ENCODE data around the gene DEPDC1.

DEPDC1 gene

GRCh38 chr1:68473060-68473459 lies 23.8 kb downstream of the DEPDC1 start:
- no peak for DNase-seq (ENCODE audit: low spot score)

GRCh38 chr1:68470388-68470970 lies 26.4 kb downstream of the DEPDC1 start:
- no peak for DNase-seq (ENCODE audit: low spot score)

- DNase-seq (ENCODE audit: low spot score) = peak; percentile 61
Observed at GRCh38 chr1:68464891-68465290, 32.0 kb downstream of the DEPDC1 start.

GRCh38 chr1:68460935-68461334 lies 35.9 kb downstream of the DEPDC1 start:
- DNase-seq (ENCODE audit: low spot score) = no peak

GRCh38 chr1:68459796-68460195 lies 37.1 kb downstream of the DEPDC1 start:
- no peak for DNase-seq (ENCODE audit: low spot score)

GRCh38 chr1:68459091-68459490 lies 37.8 kb downstream of the DEPDC1 start:
- DNase-seq (ENCODE audit: low spot score) = no peak

GRCh38 chr1:68456202-68456601 lies 40.7 kb downstream of the DEPDC1 start:
- no peak for DNase-seq (ENCODE audit: low spot score)

GRCh38 chr1:68454534-68454933 lies 42.3 kb downstream of the DEPDC1 start:
- no peak for DNase-seq (ENCODE audit: low spot score)

- DNase-seq (ENCODE audit: low spot score) = no peak
Observed at GRCh38 chr1:68453060-68453670, 43.7 kb downstream of the DEPDC1 start.

- DNase-seq (ENCODE audit: low spot score) = no peak
Observed at GRCh38 chr1:68449901-68450300, 47.0 kb downstream of the DEPDC1 start, which contains the start of gene RPE65. Gene RPE65, minus strand, starts transcription at chr1:68449954. Its CDS starts 49 bp downstream, at chr1:68449905.

- DNase-seq (ENCODE audit: low spot score) = no peak
Observed at GRCh38 chr1:68448365-68448764, 48.5 kb downstream of the DEPDC1 start.

GRCh38 chr1:68445709-68446108 lies 51.2 kb downstream of the DEPDC1 start:
- no peak for DNase-seq (ENCODE audit: low spot score)

- DNase-seq (ENCODE audit: low spot score) = no peak
Observed at GRCh38 chr1:68442822-68443556, 53.9 kb downstream of the DEPDC1 start.

GRCh38 chr1:68442006-68442405 lies 54.9 kb downstream of the DEPDC1 start:
- no peak for DNase-seq (ENCODE audit: low spot score)

- DNase-seq (ENCODE audit: low spot score) = no peak
Observed at GRCh38 chr1:68438310-68438709, 58.6 kb downstream of the DEPDC1 start.

- no peak for DNase-seq (ENCODE audit: low spot score)
Observed at GRCh38 chr1:68433395-68433794, 63.5 kb downstream of the DEPDC1 start.

GRCh38 chr1:68431076-68431475 lies 65.8 kb downstream of the DEPDC1 start:
- DNase-seq (ENCODE audit: low spot score) = no peak

GRCh38 chr1:68429233-68429808 lies 67.6 kb downstream of the DEPDC1 start:
- no peak for DNase-seq (ENCODE audit: low spot score)

GRCh38 chr1:68426594-68426993 lies 70.3 kb downstream of the DEPDC1 start:
- no peak for DNase-seq (ENCODE audit: low spot score)

Measured in ecto neural progenitor cell (in vitro differentiated cells).